B cell (primary cell): ENCODE results near the gene LRRC47. TPM values are rescaled to one million over a fixed set of nuclear protein-coding genes. Genes with fewer than 3 reads are reported as not detected.

ENCODE experiments used
- ATAC-seq: fragments of 200-7000 bp; cut with Tn5 transposase; one replicate; pipeline ENCODE4 v1.10.0; 2021; ENCODE audit warnings: low read depth, mild to moderate bottlenecking, moderate number of reproducible peaks, moderate library complexity
- CTCF ChIA-PET: fragments of 350-600 bp; sonication (Branson Sonifier 250); formaldehyde crosslinking; loops from one replicate; lab custom pipeline; 2021; ENCODE audit warnings: antibody characterized with exemption, inconsistent platforms; lab: Charles Lee
- POLR2A ChIA-PET: fragments of 350-600 bp; sonication (Branson Sonifier 250); formaldehyde crosslinking; loops from one replicate; lab custom pipeline; 2021; ENCODE audit warnings: antibody characterized with exemption; lab: Charles Lee
- DNase-seq: peaks from one replicate; pipeline ENCODE4 v3.0.0; 2013
- H2AFZ ChIP-seq: 2 replicates; pipeline ENCODE4 v1.6.1; 2012; ENCODE audit warnings: mild to moderate bottlenecking, low read depth, low read length; ENCODE audit not compliant: insufficient read depth, poor library complexity, severe bottlenecking
- H3K27ac ChIP-seq, 2 donors: 1 replicate in 1 of 2; 2 replicates in 1 of 2; pipeline ENCODE4 v1.5.1; 2012 to 2013; ENCODE audit warnings: low read length in 2 of 2, mild to moderate bottlenecking in 2 of 2, moderate library complexity in 1 of 2
- H3K27me3 ChIP-seq, 4 experiments: fragments of 200-600 bp in 1 of 4; sonication (generic) in 1 of 4; replicated peaks in 1 of 4; 1 replicate in 2 of 4; 2 replicates in 2 of 4; pipeline versions ENCODE4 v1.6.1 to v1.7.0; 2013 to 2016; ENCODE audit warnings: low read length in 3 of 4, mild to moderate bottlenecking in 2 of 4, mixed read lengths in 1 of 4, moderate library complexity in 1 of 4; ENCODE audit not compliant: insufficient read depth in 4 of 4, control insufficient read depth in 3 of 4; ENCODE audit errors: control extremely low read depth in 1 of 4
- H3K36me3 ChIP-seq, 2 experiments: replicated peaks in 1 of 2; 1 replicate in 1 of 2; 2 replicates in 1 of 2; pipeline versions ENCODE4 v1.6.1 to v1.7.1; 2013; ENCODE audit warnings: low read length in 1 of 2; ENCODE audit not compliant: insufficient read depth in 2 of 2, control insufficient read depth in 1 of 2; ENCODE audit errors: control extremely low read depth in 1 of 2, extremely low read depth in 1 of 2
- H3K4me1 ChIP-seq, 2 donors: fragments of 200-600 bp in 1 of 2; sonication (generic) in 1 of 2; 1 replicate in 1 of 2; 2 replicates in 1 of 2; pipeline versions ENCODE4 v1.5.1 to v1.6.1; 2013 to 2017; ENCODE audit warnings: low read length in 2 of 2; ENCODE audit not compliant: control insufficient read depth in 2 of 2, insufficient read depth in 2 of 2
- H3K4me2 ChIP-seq: replicated peaks from 2 replicates; pipeline ENCODE3; 2012; ENCODE audit warnings: mild to moderate bottlenecking, low read depth, low read length; ENCODE audit not compliant: poor library complexity, severe bottlenecking
- H3K4me3 ChIP-seq, 5 experiments: fragments of 200-600 bp in 1 of 5; sonication (generic) in 1 of 5; 1 replicate in 3 of 5; 2 replicates in 2 of 5; pipeline versions ENCODE4 v1.5.1 to v1.7.0; 2011 to 2016; ENCODE audit warnings: low read length in 4 of 5, mild to moderate bottlenecking in 4 of 5, low read depth in 2 of 5, control low read depth in 1 of 5, moderate library complexity in 1 of 5; ENCODE audit not compliant: insufficient read depth in 1 of 5; ENCODE audit errors: control extremely low read depth in 1 of 5, extremely low read depth in 1 of 5
- H3K79me2 ChIP-seq: fragments of 200-600 bp; sonication (generic); one replicate; pipeline ENCODE4 v1.6.0; 2016; ENCODE audit warnings: low read length; ENCODE audit not compliant: control insufficient read depth, insufficient read depth
- H3K9ac ChIP-seq: fragments of 200-600 bp; sonication (generic); 2 replicates; pipeline ENCODE4 v1.6.1; 2017; ENCODE audit warnings: mild to moderate bottlenecking, low read length, moderate library complexity
- H3K9me3 ChIP-seq, 3 donors: one replicate each; pipeline versions ENCODE4 v1.6.1 to v1.7.1; 2013; ENCODE audit warnings: low read length in 2 of 3; ENCODE audit not compliant: control insufficient read depth in 2 of 3, insufficient read depth in 1 of 3; ENCODE audit errors: control extremely low read depth in 1 of 3
- H4K20me1 ChIP-seq: 2 replicates; pipeline ENCODE4 v1.6.0; 2012; ENCODE audit warnings: mild to moderate bottlenecking, low read length; ENCODE audit not compliant: insufficient read depth, control insufficient read depth, poor library complexity, severe bottlenecking
- H3K27ac Mint-ChIP-seq: one replicate; pipeline ENCODE4 v1.8.0; 2021; ENCODE audit warnings: mixed read lengths
- H3K27me3 Mint-ChIP-seq: one replicate; pipeline ENCODE4 v1.8.0; 2021; ENCODE audit warnings: mixed read lengths
- H3K4me1 Mint-ChIP-seq: one replicate; pipeline ENCODE4 v1.8.0; 2021; ENCODE audit warnings: mixed read lengths
- H3K4me3 Mint-ChIP-seq: one replicate; pipeline ENCODE4 v1.8.0; 2021; ENCODE audit warnings: mixed read lengths
- H3K9me3 Mint-ChIP-seq: one replicate; pipeline ENCODE4 v1.8.0; 2022; ENCODE audit warnings: mixed read lengths; ENCODE audit not compliant: insufficient read depth
- CTCF ChIP-seq: fragments of 200-600 bp; IDR thresholded peaks from one replicate; pipeline ENCODE4 v1.8.0; 2022; ENCODE audit warnings: antibody characterized with exemption, mild to moderate bottlenecking
- EZH2 ChIP-seq: IDR thresholded peaks from 2 replicates; pipeline ENCODE4 v1.6.1; 2012; ENCODE audit warnings: borderline replicate concordance, low read depth, mild to moderate bottlenecking, moderate library complexity, low read length; ENCODE audit not compliant: insufficient read depth, poor library complexity, severe bottlenecking
- WGBS: methylation state at CpG from one replicate; pipeline ENCODE4 v1.1.5; 2013; ENCODE audit warnings: missing lambda C conversion rate; ENCODE audit not compliant: insufficient coverage; 5-methylcytosine and 5-hydroxymethylcytosine counted together
- intact Hi-C: fragments of 100-400 bp; cut with micrococcal nuclease; formaldehyde crosslinking; loops from one replicate; pipeline ENCODE4 v1.10.0; 2022
- polyA plus RNA-seq: library from polyadenylated mRNA; depleted of rRNA; stranded (reverse); fragments of >200 nt; gene quantifications from 2 replicates; pipeline ENCODE4 v1.2.3, GENCODE V29; 2012
- total RNA-seq, 2 donors: library from RNA; stranded (reverse); fragments of 120-200 nt in 1 of 2; gene quantifications; 1 replicate in 1 of 2; 2 replicates in 1 of 2; pipeline versions ENCODE4 v1.2.3 to v1.2.4, GENCODE V29; 2013 to 2022

The LRRC47 gene
- total and polyA plus RNA-seq, 2 donors (not counting 1 experiment from before 2014, with no cell fraction given) = 16.7 to 48.2 TPM

- peaks cover 20% of the 10 kb centered on the region for H3K4me1 Mint-ChIP-seq
- DNase-seq (no peak), ATAC-seq (no peak)
- Histone ChIP-seq H4K20me1 (no peaks in the 10 kb centered on the region), H3K36me3 (peaks cover 0 to 15% of the 10 kb centered on the region in 2 experiments), H3K4me1 (peaks cover 17 to 28% of the 10 kb centered on the region in 2 donors), H3K4me3 (no peak overlapping the region), H3K79me2 (no peaks in the 10 kb centered on the region), H3K9me3 (no peaks in the 10 kb centered on the region), H2AFZ (no peak overlapping the region), H3K4me2 (no peak overlapping the region), H3K27ac (no peak overlapping the region), H3K27me3 (no peaks in the 10 kb centered on the region), H3K9ac (no peak overlapping the region)
- WGBS = 89% methylated on average over 19 of the region's 21 CpGs
- POLR2A ChIA-PET = no interaction called here
- H3K27me3 Mint-ChIP-seq = no peaks in the 10 kb centered on the region
- CTCF ChIA-PET = interaction anchor here (0.9 to 2.2 kb wide), 5 partner anchors 18 to 121 kb away, joined by 3 to 14 read pairs (median 4); partner anchors contain the start of gene LRRC47
- H3K9me3 Mint-ChIP-seq = no peaks in the 10 kb centered on the region
- no peak overlapping the region for H3K27ac Mint-ChIP-seq
- intact Hi-C loops = no loop called here
- H3K4me3 Mint-ChIP-seq = no peak overlapping the region
- TF ChIP-seq EZH2 (no peak), CTCF (peak; percentile 29)
Measured at GRCh38 chr1:3776231-3776961, 19.9 kb downstream of the LRRC47 start.

GRCh38 chr1:3775490-3776230, 20.6 kb downstream of the LRRC47 start:
- peak overlapping the region; percentile 53 for H3K4me3 Mint-ChIP-seq
- peak overlapping the region; percentile 50 for H3K27ac Mint-ChIP-seq
- Histone ChIP-seq H3K4me2 (peak overlapping the region; percentile 43), H3K4me1 (peaks cover 19 to 33% of the 10 kb centered on the region in 2 donors), H3K9ac (no peak overlapping the region), H3K79me2 (no peaks in the 10 kb centered on the region), H3K36me3 (peaks cover 0 to 9% of the 10 kb centered on the region in 2 experiments), H3K9me3 (no peaks in the 10 kb centered on the region), H3K4me3 (no peak overlapping the region), H3K27ac (no peak overlapping the region), H4K20me1 (no peaks in the 10 kb centered on the region), H3K27me3 (no peaks in the 10 kb centered on the region), H2AFZ (no peak overlapping the region)
- TF ChIP-seq CTCF (peak; percentile 61), EZH2 (no peak)
- DNase-seq (peak; percentile 67), ATAC-seq (no peak)
- H3K9me3 Mint-ChIP-seq = no peaks in the 10 kb centered on the region
- CTCF ChIA-PET = interaction anchor here (0.9 to 2.2 kb wide), 5 partner anchors 18 to 121 kb away, joined by 3 to 14 read pairs (median 4); partner anchors contain the start of gene LRRC47
- 28% methylated on average over 26 of the region's 27 CpGs for WGBS
- intact Hi-C loops = no loop called here
- POLR2A ChIA-PET = no interaction called here
- H3K27me3 Mint-ChIP-seq = no peaks in the 10 kb centered on the region
- H3K4me1 Mint-ChIP-seq = peaks cover 21% of the 10 kb centered on the region
